Urinary bladder (tissue), 4 donors: Measurements from ENCODE around the gene PCDH1. TPM values are rescaled to one million over a fixed set of nuclear protein-coding genes. Genes with fewer than 3 reads are reported as not detected.

Experiments used
- DNase-seq: peaks from one replicate; pipeline ENCODE4 v3.0.0-alpha.2; 2015; ENCODE audit errors: extremely low spot score
- H3K27ac ChIP-seq: one replicate; pipeline ENCODE4 v1.5.1; 2013; ENCODE audit warnings: low read depth, mild to moderate bottlenecking, moderate library complexity
- H3K36me3 ChIP-seq: one replicate; pipeline ENCODE4 v1.6.1; 2013; ENCODE audit warnings: mild to moderate bottlenecking, moderate library complexity; ENCODE audit not compliant: insufficient read depth
- H3K4me1 ChIP-seq: one replicate; pipeline ENCODE4 v1.6.1; 2013; ENCODE audit warnings: mild to moderate bottlenecking, moderate library complexity; ENCODE audit not compliant: insufficient read depth
- H3K4me3 ChIP-seq: one replicate; pipeline ENCODE4 v1.5.1; 2013; ENCODE audit warnings: low read depth, low read length
- WGBS: extraction: QIAGEN DNeasy Blood & Tissue Kit; methylation state at CpG from one replicate; pipeline ENCODE4 v1.1.7; 2013; 5-methylcytosine and 5-hydroxymethylcytosine counted together
- polyA plus RNA-seq: library from polyadenylated mRNA; stranded (reverse); fragments of 200-250 nt; gene quantifications from one replicate; pipeline ENCODE4 v1.2.3, GENCODE V29; 2013
- total RNA-seq: library from RNA; depleted of rRNA; stranded (reverse); fragments of >200 nt; gene quantifications from one replicate; pipeline ENCODE4 v1.2.3, GENCODE V29; 2014
- donor health status: healthy with polysubstance abuse.
- donor health status: healthy.

PCDH1 gene
- total and polyA plus RNA-seq, 2 donors: 21.1 to 22.5 TPM

DNA sequence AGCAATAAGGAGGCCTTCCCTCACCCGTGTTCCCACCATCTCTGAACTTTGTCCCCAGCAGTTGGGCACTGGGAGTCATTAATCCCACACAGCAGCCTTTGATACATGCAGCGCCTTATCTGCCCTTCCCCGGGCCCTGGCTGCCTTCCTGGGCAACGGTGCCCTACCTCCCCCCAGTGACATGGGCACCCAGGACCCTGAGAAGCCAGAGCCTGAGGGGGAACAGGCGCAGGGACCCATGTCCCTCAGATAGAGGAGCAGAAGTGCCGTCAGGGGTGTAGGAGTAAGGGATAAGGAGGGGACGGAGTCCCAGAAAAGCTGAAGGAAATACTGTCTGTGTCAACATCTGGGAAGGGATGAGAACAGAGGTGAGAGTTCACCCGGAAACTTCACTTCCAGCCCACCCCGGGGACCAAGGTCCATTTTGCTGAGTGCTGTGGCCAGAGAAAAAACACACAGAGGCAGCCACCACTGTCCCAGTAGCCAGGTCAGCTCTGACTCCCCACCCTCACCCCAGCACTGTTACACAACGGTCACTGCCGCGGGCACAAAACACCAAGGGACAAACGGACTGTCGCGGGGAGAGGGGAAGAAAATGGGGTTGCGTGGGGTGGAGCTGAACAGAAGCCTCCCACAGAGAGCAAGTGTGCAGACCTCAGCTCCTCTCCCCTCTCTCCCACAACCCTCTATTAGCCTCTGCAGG, 3.8 kb downstream of the PCDH1 start:
- Histone ChIP-seq H3K27ac (no peak overlapping the region), H3K4me1 (no peaks in the 10 kb centered on the region), H3K4me3 (no peak overlapping the region), H3K36me3 (no peaks in the 10 kb centered on the region)
- 45% methylated on average over 16 of the region's 16 CpGs for WGBS
- DNase-seq: no peak

DNA sequence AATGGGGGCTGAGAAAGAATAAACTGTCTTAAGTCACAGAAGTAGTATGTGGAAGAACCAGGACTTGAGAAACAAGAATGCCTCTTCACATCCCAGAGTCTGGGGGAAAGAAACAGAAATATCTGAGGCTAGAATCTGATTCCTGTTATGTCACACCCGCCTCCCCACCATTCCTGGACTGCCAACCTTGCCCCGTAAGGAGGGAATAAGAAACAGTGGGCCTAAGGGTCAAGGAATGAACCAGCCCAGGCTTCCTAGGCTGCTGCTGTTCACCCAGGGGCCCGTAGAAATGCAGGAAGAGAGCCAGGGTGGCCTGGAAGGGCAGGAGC, 4.3 kb downstream of the PCDH1 start:
- WGBS: 72% methylated on average over 3 of the region's 3 CpGs
- no peak overlapping the region for H3K27ac ChIP-seq
- DNase-seq: no peak

DNA sequence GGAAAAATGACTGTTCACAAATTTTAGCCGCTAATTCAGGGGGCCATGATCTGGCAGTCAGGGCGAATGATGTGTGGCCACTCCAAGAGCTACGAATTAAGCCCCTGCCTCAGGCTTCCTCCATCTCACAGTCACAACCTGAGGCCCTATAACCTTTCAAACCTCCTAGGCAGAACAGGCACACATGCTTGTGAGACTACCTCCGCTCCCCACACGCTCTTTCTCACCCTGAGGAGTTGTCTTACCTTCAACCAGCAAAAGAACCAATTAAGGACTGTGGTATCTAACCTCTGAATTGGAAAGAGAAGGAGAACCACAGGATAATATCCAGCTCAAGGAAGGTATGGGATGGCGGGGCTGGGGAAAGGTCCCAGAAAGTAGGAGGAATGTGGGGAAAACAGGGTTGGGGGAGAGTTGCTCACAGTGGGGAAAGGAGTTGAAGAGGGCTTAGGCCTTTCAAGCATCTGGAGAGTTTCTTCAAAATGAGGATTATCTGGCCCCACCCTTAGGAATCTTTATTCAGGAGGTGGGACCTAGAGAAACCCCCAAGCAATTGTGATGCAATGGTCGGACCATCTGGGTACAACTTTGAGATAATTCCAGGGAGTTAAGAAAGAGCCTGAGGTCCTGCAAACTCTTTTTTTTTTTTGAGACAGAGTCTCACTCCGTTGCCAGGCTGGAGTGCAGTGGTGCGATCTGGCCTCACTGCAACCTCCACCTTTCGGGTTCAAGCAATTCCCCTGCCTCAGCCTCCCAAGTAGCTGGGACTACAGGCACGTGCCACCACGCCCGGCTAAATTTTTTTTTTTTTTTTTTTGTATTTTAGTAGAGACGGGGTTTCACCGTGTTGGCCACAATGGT, 5.5 kb downstream of the PCDH1 start:
- WGBS: 70% methylated on average over 15 of the region's 15 CpGs
- H3K27ac ChIP-seq: no peak overlapping the region
- no peaks in the 10 kb centered on the region for H3K36me3 ChIP-seq
- DNase-seq: no peak
- H3K4me1 ChIP-seq: no peaks in the 10 kb centered on the region
- H3K4me3 ChIP-seq: no peak overlapping the region

More for the DNA sequence above, 4.3 kb downstream of the PCDH1 start:
- H3K36me3 ChIP-seq: no peaks in the 10 kb centered on the region
- no peak overlapping the region for H3K4me3 ChIP-seq
- no peaks in the 10 kb centered on the region for H3K4me1 ChIP-seq

DNA sequence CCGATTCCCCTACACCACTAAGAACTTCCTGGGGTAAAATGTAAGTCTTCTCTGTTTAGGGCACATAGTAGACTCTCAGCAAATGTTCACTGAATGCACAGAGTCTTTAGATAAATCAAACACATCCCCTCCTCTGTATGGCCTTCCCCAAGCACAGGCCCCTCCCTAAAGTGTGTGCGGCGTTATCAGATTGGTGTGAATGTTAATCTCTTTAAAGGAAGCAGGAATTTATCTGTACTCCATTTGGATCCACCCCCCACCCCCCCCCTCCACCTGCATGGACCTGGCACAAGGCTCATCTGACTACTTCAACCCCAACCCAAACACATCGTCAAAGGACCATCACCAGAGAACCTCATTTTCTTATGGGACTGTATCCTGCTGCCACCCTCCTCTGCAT, 6.3 kb downstream of the PCDH1 start:
- H3K4me1 ChIP-seq: no peaks in the 10 kb centered on the region
- no peak for DNase-seq

GRCh38 chr5:141870871-141871270, 7.3 kb downstream of the PCDH1 start:
- Histone ChIP-seq H3K4me1 (no peaks in the 10 kb centered on the region), H3K27ac (no peak overlapping the region), H3K4me3 (no peak overlapping the region), H3K36me3 (no peaks in the 10 kb centered on the region)
- no peak for DNase-seq
- WGBS: 67% methylated on average over 4 of the region's 4 CpGs

More for the DNA sequence above, 6.3 kb downstream of the PCDH1 start:
- Histone ChIP-seq H3K27ac (no peak overlapping the region), H3K4me3 (no peak overlapping the region), H3K36me3 (no peaks in the 10 kb centered on the region)
- 68% methylated on average over 4 of the region's 4 CpGs for WGBS

DNA sequence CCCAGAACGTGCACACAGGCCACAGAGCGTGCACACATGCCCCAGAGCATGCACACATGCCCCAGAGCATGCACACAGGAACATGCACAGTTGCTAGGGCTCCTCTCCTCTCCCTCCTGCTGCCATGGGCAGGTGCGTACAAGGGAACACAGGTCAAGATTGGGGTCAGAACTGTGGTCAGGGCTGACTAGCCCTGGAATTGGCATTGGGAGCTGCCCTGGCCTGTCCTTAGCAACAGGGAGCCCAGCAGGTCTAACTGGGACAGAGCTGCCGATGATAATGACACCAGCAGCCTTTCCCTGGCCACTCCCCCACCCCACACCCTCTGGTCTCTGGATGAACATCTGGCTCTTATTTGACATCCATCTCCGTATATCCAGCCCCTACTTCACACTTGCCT, 8.0 kb downstream of the PCDH1 start:
- Histone ChIP-seq H3K27ac (no peak overlapping the region), H3K36me3 (no peaks in the 10 kb centered on the region), H3K4me1 (no peaks in the 10 kb centered on the region), H3K4me3 (no peak overlapping the region)
- DNase-seq: no peak
- WGBS: 51% methylated on average over 5 of the region's 5 CpGs

DNA sequence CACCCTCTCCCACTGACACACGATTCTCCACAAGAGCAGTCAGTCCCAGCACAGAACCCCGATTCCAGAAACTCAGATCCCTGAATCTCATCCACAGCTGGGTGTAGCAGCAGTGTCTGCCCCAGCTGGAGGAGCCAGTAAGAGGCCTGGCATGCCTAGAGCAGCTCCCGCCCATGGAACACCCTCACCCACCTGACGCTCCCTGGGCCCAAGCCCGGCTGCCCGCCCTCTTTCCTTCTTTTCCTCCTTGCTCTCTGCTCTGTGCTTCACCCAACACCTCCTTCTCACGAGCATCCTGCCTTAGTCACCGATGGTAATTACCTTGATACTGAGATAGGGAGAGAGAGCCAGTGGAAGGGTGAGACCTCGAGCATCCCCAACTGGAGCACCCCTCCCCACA, 8.7 kb downstream of the PCDH1 start:
- DNase-seq: no peak
- no peak overlapping the region for H3K4me3 ChIP-seq
- H3K36me3 ChIP-seq: no peaks in the 10 kb centered on the region
- H3K27ac ChIP-seq: no peak overlapping the region
- 66% methylated on average over 9 of the region's 9 CpGs for WGBS
- H3K4me1 ChIP-seq: no peaks in the 10 kb centered on the region

GRCh38 chr5:141869040-141869439, 9.2 kb downstream of the PCDH1 start:
- Histone ChIP-seq H3K36me3 (no peaks in the 10 kb centered on the region), H3K4me1 (no peaks in the 10 kb centered on the region), H3K27ac (no peak overlapping the region), H3K4me3 (no peak overlapping the region)
- no peak for DNase-seq
- WGBS: 89% methylated on average over 14 of the region's 14 CpGs

GRCh38 chr5:141868541-141868940, 9.7 kb downstream of the PCDH1 start:
- Histone ChIP-seq H3K4me1 (no peaks in the 10 kb centered on the region), H3K36me3 (no peaks in the 10 kb centered on the region), H3K4me3 (no peak overlapping the region), H3K27ac (no peak overlapping the region)
- DNase-seq: no peak
- WGBS: 89% methylated on average over 16 of the region's 16 CpGs

- Histone ChIP-seq H3K36me3 (no peaks in the 10 kb centered on the region), H3K27ac (no peak overlapping the region), H3K4me1 (no peaks in the 10 kb centered on the region), H3K4me3 (no peak overlapping the region)
- no peak for DNase-seq
- 59% methylated on average over 4 of the region's 4 CpGs for WGBS
Observed at GRCh38 chr5:141867651-141868050, 10.6 kb downstream of the PCDH1 start.

DNA sequence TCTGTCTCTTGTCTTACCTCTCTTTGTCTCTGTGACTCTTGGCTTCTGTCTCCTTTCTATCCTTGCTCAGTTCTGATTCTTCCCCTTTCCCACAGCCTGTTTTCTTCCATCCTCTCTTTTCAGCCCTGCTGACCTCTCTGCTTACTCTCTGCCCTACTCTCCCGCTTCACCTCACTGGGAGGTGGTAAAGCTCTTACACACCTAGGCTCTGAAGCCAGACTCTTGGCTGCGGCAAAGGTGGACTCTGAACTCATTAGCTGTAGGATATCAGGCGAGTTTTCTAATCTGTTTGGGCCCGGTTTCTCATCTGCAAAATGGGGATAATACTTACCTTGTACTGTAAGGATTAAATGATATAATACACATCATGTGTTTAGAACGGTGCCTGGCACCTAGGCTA, 11.1 kb downstream of the PCDH1 start:
- no peak for DNase-seq
- no peaks in the 10 kb centered on the region for H3K4me1 ChIP-seq
- H3K27ac ChIP-seq: no peak overlapping the region
- H3K4me3 ChIP-seq: no peak overlapping the region
- WGBS: 77% methylated on average over 5 of the region's 5 CpGs
- H3K36me3 ChIP-seq: no peaks in the 10 kb centered on the region

DNA sequence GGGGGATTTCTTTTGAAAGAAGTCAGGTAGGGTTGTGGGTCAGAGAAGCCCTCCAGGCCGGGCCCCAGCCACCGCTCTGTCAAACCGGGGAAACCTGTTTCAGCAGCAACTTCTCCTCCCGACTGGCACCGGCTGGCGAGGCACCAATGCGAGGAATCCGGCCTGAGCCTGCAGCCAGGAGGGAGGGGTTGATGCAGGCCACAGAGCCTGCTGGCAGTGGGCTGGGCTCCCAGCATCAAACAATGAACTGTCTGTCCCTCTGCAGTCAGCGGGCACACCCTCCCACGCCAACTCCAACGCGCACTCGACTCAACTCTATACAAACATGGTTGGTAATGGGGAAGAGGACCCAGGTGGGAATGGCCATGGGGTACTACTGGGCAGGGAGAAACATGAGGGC, 12.1 kb downstream of the PCDH1 start:
- 69% methylated on average over 13 of the region's 13 CpGs for WGBS
- no peak overlapping the region for H3K27ac ChIP-seq

GRCh38 chr5:141865406-141865805, 12.8 kb downstream of the PCDH1 start:
- Histone ChIP-seq H3K27ac (no peak overlapping the region), H3K36me3 (no peaks in the 10 kb centered on the region), H3K4me1 (no peaks in the 10 kb centered on the region), H3K4me3 (no peak overlapping the region)
- WGBS: 86% methylated on average over 2 of the region's 2 CpGs
- DNase-seq: no peak

More for the DNA sequence above, 12.1 kb downstream of the PCDH1 start:
- Histone ChIP-seq H3K36me3 (no peaks in the 10 kb centered on the region), H3K4me3 (no peak overlapping the region), H3K4me1 (no peaks in the 10 kb centered on the region)
- DNase-seq: no peak
